Measurements from ENCODE around the gene ZNF584. TPM values are rescaled to one million over a fixed set of nuclear protein-coding genes. Genes with fewer than 3 reads are reported as not detected.
"Not testable (repeated sequence)": the region's sequence is repeated elsewhere in the genome, so short reads cannot be mapped to it uniquely, and the experiment has no call there.

ZNF584 gene
- total RNA-seq, 1 experiment from 2014 or later: 4.9 TPM

- ChIA-PET POLR2A (no interaction called here), CTCF (no interaction called here)
- no peaks in the 10 kb centered on the region for H3K36me3 ChIP-seq (ENCODE audit: control insufficient read depth, insufficient read depth, low read length)
- H3K4me3 ChIP-seq (ENCODE audit: low read depth, low read length): no peak within 1 kb of the TSS
- H3K9me3 ChIP-seq: no peaks in the 10 kb centered on the region
- no peaks in the 10 kb centered on the region for H3K36me3 Mint-ChIP-seq (ENCODE audit: insufficient read depth, unreplicated experiment)
- no peaks in the 10 kb centered on the region for H3K4me1 ChIP-seq
- intact Hi-C loops (cut with micrococcal nuclease; ENCODE audit: unreplicated experiment): no loop called here
- H3K9me3 Mint-ChIP-seq (ENCODE audit: unreplicated experiment): no peaks in the 10 kb centered on the region
- no peaks in the 10 kb centered on the region for H3K27me3 Mint-ChIP-seq (ENCODE audit: insufficient read depth, unreplicated experiment)
- no peaks in the 10 kb centered on the region for H3K27me3 ChIP-seq (replicated peaks; ENCODE audit: control insufficient read depth, insufficient read depth, low read length)
- BruUV-seq (replicated peaks): no TSS peak
- TF ChIP-seq CTCF (IDR thresholded peaks at IDR 0.05; ENCODE audit: insufficient read depth in 1 of 2, low read depth in 1 of 2, low read length in 1 of 2, severe bottlenecking in 1 of 2, unreplicated experiment in 1 of 2): no peak
- DNase-seq: no peak
- H3K4me1 Mint-ChIP-seq (ENCODE audit: low read depth, unreplicated experiment): no peaks in the 10 kb centered on the region
- H3K4me3 Mint-ChIP-seq (ENCODE audit: unreplicated experiment): no peak within 1 kb of the TSS
- H3K27ac Mint-ChIP-seq (ENCODE audit: unreplicated experiment): no peak within 1 kb of the TSS
Measured at GRCh38 chr19:58439576-58440554, 31.4 kb downstream of the ZNF584 start, which contains the start of gene ZNF132. Gene ZNF132 (minus strand): TSS chr19:58440153. CDS start chr19:58439821, 332 bp downstream.

- intact Hi-C loops (cut with micrococcal nuclease; ENCODE audit: unreplicated experiment): no loop called here
- no peaks in the 10 kb centered on the region for H3K4me1 ChIP-seq
- DNase-seq: no peak
- H3K36me3 Mint-ChIP-seq (ENCODE audit: insufficient read depth, unreplicated experiment): no peaks in the 10 kb centered on the region
- no peaks in the 10 kb centered on the region for H3K27me3 ChIP-seq (replicated peaks; ENCODE audit: control insufficient read depth, insufficient read depth, low read length)
- BruUV-seq (replicated peaks): no TSS peak
- H3K9me3 ChIP-seq: no peaks in the 10 kb centered on the region
- H3K4me3 Mint-ChIP-seq (ENCODE audit: unreplicated experiment): no peak overlapping the region
- no peaks in the 10 kb centered on the region for H3K9me3 Mint-ChIP-seq (ENCODE audit: unreplicated experiment)
- no peaks in the 10 kb centered on the region for H3K4me1 Mint-ChIP-seq (ENCODE audit: low read depth, unreplicated experiment)
- no peaks in the 10 kb centered on the region for H3K36me3 ChIP-seq (ENCODE audit: control insufficient read depth, insufficient read depth, low read length)
- ChIA-PET POLR2A (no interaction called here), CTCF (no interaction called here)
- H3K4me3 ChIP-seq (ENCODE audit: low read depth, low read length): no peak overlapping the region
- no peaks in the 10 kb centered on the region for H3K27me3 Mint-ChIP-seq (ENCODE audit: insufficient read depth, unreplicated experiment)
- TF ChIP-seq CTCF (IDR thresholded peaks at IDR 0.05; ENCODE audit: insufficient read depth in 1 of 2, low read depth in 1 of 2, low read length in 1 of 2, severe bottlenecking in 1 of 2, unreplicated experiment in 1 of 2): no peak
- H3K27ac Mint-ChIP-seq (ENCODE audit: unreplicated experiment): no peak overlapping the region
Measured at GRCh38 chr19:58440556-58440955, 32.1 kb downstream of the ZNF584 start.

- H3K9me3 ChIP-seq; H3K36me3 ChIP-seq (ENCODE audit: control insufficient read depth, insufficient read depth, low read length); H3K4me3 ChIP-seq (ENCODE audit: low read depth, low read length); H3K36me3 Mint-ChIP-seq (ENCODE audit: insufficient read depth, unreplicated experiment); BruUV-seq (replicated peaks); H3K4me1 ChIP-seq; H3K4me1 Mint-ChIP-seq (ENCODE audit: low read depth, unreplicated experiment); POLR2A ChIA-PET; intact Hi-C loops (cut with micrococcal nuclease; ENCODE audit: unreplicated experiment); H3K27me3 Mint-ChIP-seq (ENCODE audit: insufficient read depth, unreplicated experiment); H3K27ac Mint-ChIP-seq (ENCODE audit: unreplicated experiment); H3K27me3 ChIP-seq (replicated peaks; ENCODE audit: control insufficient read depth, insufficient read depth, low read length); H3K4me3 Mint-ChIP-seq (ENCODE audit: unreplicated experiment); DNase-seq: not testable (repeated sequence)
- CTCF ChIA-PET: interaction anchor here (1.3 kb wide), 1 partner anchor 76 kb away, joined by 4 read pairs; no protein-coding TSS in a partner anchor
- H3K9me3 Mint-ChIP-seq (ENCODE audit: unreplicated experiment): peaks cover 17% of the 10 kb centered on the region
Measured at GRCh38 chr19:58442986-58443385, 34.5 kb downstream of the ZNF584 start.

- H3K36me3 ChIP-seq (ENCODE audit: control insufficient read depth, insufficient read depth, low read length); POLR2A ChIA-PET; H3K27me3 ChIP-seq (replicated peaks; ENCODE audit: control insufficient read depth, insufficient read depth, low read length); H3K4me3 ChIP-seq (ENCODE audit: low read depth, low read length); H3K4me3 Mint-ChIP-seq (ENCODE audit: unreplicated experiment); CTCF ChIA-PET; BruUV-seq (replicated peaks); H3K27ac Mint-ChIP-seq (ENCODE audit: unreplicated experiment); DNase-seq; H3K27me3 Mint-ChIP-seq (ENCODE audit: insufficient read depth, unreplicated experiment); intact Hi-C loops (cut with micrococcal nuclease; ENCODE audit: unreplicated experiment); H3K4me1 ChIP-seq; H3K36me3 Mint-ChIP-seq (ENCODE audit: insufficient read depth, unreplicated experiment): not testable (repeated sequence)
- H3K9me3 ChIP-seq: peaks cover 31% of the 10 kb centered on the region
- peaks cover 28% of the 10 kb centered on the region for H3K9me3 Mint-ChIP-seq (ENCODE audit: unreplicated experiment)
- H3K4me1 Mint-ChIP-seq (ENCODE audit: low read depth, unreplicated experiment): peaks cover 19% of the 10 kb centered on the region
Measured at GRCh38 chr19:58448860-58449259, 40.4 kb downstream of the ZNF584 start.

- DNase-seq; H3K27me3 Mint-ChIP-seq (ENCODE audit: insufficient read depth, unreplicated experiment); BruUV-seq (replicated peaks); H3K4me3 Mint-ChIP-seq (ENCODE audit: unreplicated experiment); H3K36me3 ChIP-seq (ENCODE audit: control insufficient read depth, insufficient read depth, low read length); POLR2A ChIA-PET; H3K4me1 ChIP-seq; H3K27ac Mint-ChIP-seq (ENCODE audit: unreplicated experiment); CTCF ChIA-PET; H3K4me3 ChIP-seq (ENCODE audit: low read depth, low read length); H3K36me3 Mint-ChIP-seq (ENCODE audit: insufficient read depth, unreplicated experiment); H3K27me3 ChIP-seq (replicated peaks; ENCODE audit: control insufficient read depth, insufficient read depth, low read length): not testable (repeated sequence)
- intact Hi-C loops (cut with micrococcal nuclease; ENCODE audit: unreplicated experiment): loop anchor here (2.0 kb wide), 1 partner anchor 17 kb away; the partner anchor contains the start of gene ZNF324
- H3K9me3 ChIP-seq: peaks cover 31% of the 10 kb centered on the region
- H3K9me3 Mint-ChIP-seq (ENCODE audit: unreplicated experiment): peaks cover 28% of the 10 kb centered on the region
- peaks cover 19% of the 10 kb centered on the region for H3K4me1 Mint-ChIP-seq (ENCODE audit: low read depth, unreplicated experiment)
Measured at GRCh38 chr19:58449980-58450379, 41.5 kb downstream of the ZNF584 start.
